Omental fat pad (tissue), 4 donors: ENCODE measurements around the gene MUC22. TPM values are rescaled to one million over a fixed set of nuclear protein-coding genes. Genes with fewer than 3 reads are reported as not detected.
"Not testable (repeated sequence)": the region's sequence is repeated elsewhere in the genome, so short reads cannot be mapped to it uniquely, and the experiment has no call there.

Experiments used
- ATAC-seq: fragments of 150-250 bp; one replicate; pipeline ENCODE4 v1.9.1; 2016; ENCODE audit warnings: mild to moderate bottlenecking, moderate library complexity; ENCODE audit not compliant: low FRiP score
- DNase-seq: peaks from one replicate; pipeline ENCODE4 v3.0.0-alpha.2; 2019; ENCODE audit warnings: low spot score
- total RNA-seq, 4 donors: library from RNA; depleted of rRNA; stranded (reverse); fragments of >200 nt; gene quantifications; one replicate each; pipeline ENCODE4 v1.1.0, GENCODE V29; 2016
- TF ChIP-seq, protein P1 (sequence below), 3 donors: fragments of 450-650 bp; IDR thresholded peaks; one replicate each; pipeline ENCODE4 v1.5.1; 2016 to 2017; ENCODE audit warnings: antibody characterized with exemption in 3 of 3, mild to moderate bottlenecking in 3 of 3, moderate library complexity in 2 of 3

Gene MUC22
- total RNA-seq, 4 donors from 2014 or later: not detected

DNA sequence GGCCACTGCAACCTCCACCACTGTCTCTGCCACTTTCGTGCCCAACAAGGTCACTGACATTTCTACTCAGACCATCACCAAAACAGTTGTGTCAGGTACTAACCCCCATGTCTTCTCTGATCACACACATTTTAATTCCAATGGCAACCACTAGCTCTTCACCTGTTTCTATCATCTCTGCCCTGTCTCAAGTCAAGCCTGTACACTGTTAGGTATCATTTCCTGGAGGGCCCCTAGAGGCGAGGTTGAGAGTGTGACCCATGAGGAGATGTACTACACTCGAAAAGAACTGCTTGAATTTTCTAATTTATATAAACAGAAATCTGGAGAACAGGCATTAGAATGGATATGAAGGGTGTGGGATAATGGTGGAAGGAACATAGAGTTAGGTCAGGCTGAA, 44.1 kb upstream of the MUC22 start:
- no peak for DNase-seq
- TF ChIP-seq, protein P1, sequence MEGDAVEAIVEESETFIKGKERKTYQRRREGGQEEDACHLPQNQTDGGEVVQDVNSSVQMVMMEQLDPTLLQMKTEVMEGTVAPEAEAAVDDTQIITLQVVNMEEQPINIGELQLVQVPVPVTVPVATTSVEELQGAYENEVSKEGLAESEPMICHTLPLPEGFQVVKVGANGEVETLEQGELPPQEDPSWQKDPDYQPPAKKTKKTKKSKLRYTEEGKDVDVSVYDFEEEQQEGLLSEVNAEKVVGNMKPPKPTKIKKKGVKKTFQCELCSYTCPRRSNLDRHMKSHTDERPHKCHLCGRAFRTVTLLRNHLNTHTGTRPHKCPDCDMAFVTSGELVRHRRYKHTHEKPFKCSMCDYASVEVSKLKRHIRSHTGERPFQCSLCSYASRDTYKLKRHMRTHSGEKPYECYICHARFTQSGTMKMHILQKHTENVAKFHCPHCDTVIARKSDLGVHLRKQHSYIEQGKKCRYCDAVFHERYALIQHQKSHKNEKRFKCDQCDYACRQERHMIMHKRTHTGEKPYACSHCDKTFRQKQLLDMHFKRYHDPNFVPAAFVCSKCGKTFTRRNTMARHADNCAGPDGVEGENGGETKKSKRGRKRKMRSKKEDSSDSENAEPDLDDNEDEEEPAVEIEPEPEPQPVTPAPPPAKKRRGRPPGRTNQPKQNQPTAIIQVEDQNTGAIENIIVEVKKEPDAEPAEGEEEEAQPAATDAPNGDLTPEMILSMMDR (IDR thresholded peaks at IDR 0.05): no peak
- no peak for ATAC-seq

DNA sequence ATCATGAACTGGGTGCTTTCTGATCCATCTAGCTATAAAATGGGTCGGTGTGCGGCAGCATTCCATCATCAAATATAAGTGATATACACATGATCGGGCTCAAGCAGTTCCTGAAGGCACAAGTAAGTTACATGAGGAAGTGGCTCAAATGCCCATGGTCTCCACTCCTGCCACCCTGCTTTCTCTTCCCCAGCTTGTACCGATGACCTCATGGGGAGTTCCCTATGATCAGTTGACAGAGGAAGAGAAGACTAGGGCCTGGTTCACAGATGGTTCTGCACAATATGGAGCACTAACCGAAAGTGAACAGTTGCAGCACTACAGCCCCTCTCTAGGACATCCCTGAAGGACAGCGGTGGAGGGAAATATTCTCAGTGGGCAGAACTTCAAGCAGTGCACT, 41.1 kb upstream of the MUC22 start:
- ATAC-seq, DNase-seq: not testable (repeated sequence)

DNA sequence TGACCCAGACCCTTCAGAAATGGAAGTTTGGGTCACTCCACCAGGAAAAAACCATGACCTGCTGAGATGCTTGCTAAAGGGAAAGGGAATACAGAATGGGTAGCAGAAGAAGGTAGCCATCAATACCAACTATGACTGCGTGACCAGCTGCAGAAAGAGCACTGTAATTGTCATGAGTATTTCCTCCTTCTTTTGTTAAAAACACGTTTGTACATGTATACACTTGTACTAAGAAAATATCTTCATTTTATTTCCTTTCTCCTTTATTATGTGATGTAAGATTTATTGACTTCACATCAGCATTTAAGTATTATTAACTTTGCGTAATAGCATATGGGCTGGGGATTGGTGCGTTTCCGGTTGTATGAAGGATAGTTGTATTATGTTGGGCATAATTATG, 39.3 kb upstream of the MUC22 start:
- DNase-seq: no peak

DNA sequence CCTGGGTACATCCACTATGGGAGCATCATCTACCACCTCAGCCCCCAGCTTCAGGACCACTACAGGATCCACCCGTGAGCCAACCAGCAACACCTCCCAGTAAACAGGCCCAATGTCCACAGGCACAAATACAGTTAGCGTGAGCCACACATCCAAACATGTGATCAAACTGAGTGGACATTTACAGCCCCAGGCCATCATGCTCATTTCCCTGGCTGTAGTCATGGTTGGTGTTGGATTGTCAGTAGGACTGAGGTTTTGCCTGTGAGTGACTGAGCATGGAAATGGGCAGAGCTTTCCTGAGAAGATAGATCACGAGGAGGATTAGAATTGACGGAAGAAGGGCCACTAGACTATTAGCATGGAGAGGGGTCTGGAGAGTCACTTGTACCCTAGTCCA, 37.5 kb upstream of the MUC22 start:
- ATAC-seq (no peak), DNase-seq (no peak)
- TF ChIP-seq, protein P1 (IDR thresholded peaks at IDR 0.05): no peak

More for the DNA sequence above, 39.3 kb upstream of the MUC22 start:
- ATAC-seq: no peak
- TF ChIP-seq, protein P1 (IDR thresholded peaks at IDR 0.05): no peak

DNA sequence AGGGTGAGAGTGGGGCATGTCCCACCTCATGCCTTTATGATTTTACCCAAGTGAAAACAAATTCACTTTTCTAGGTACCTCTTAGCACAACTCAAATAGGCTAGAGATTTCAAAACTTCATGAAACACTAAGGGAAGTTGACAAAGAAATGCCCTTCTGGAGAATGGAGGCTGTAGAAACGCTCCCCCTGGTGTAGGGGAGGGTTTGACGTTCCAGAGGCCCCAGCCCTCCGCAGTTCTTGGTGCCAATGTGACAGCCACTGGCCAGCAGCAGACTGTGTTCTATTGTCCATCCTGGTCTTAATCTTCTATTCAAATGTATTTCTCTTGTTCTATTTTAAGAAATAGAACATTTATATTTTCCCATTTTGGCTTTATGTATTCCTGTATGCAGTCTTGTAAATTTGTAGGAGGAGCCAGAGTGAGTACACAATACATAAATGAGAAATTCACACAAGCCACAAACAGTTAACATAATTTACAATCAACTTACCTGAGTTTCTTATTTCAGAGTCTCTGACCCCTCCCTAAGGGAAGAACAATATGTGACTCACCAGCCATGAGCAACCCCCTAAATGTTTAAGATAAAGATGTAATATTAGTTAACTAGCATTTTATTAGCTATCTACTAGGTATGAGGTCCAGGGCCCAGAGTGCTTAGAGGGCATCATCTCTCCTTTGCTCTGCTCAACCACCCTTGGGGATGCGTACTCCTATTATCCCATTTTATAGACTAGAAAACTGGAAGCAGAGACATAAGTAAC, 35.6 kb upstream of the MUC22 start:
- TF ChIP-seq, protein P1 (IDR thresholded peaks at IDR 0.05): no peak
- ATAC-seq (no peak), DNase-seq (no peak)

DNA sequence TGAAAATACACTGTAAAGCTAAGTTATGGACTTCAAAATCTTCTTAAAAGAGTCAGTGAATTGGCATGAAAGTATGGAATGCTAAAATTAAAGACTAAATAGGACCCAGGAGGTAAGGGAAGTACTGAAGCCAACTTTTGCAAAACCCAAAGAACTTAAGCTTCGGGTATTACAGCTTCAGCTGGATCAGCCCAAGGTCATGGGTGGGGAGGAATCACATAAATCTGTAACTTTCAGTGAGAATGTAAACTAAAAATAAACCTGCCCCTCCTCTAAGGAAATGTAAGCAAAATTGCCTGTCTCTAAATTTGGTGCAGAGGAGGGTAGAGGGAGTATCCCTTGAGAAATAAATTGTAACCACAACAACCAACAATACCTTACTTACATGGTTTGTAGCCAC, 31.1 kb upstream of the MUC22 start:
- TF ChIP-seq, protein P1 (IDR thresholded peaks at IDR 0.05): no peak
- no peak for ATAC-seq
- no peak for DNase-seq

DNA sequence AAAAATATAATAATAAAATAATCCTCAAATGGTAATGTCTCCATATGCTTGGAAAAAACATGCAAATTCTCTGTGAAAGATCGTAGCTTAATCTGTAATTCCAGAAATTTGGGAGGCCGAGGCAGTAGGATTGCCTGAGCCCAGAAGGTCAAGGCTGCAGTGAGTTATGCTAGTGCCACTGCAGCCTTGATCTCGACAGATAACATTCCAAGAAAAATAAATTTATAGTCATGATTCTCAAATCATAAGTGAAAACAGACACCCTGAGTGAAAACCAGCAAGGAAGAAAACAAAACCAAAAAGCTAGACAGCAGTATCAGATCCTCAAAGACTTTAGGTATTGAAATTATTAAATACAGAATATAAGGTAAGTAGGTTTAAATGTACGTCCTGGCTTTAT, 30.6 kb upstream of the MUC22 start:
- TF ChIP-seq, protein P1 (IDR thresholded peaks at IDR 0.05): no peak
- ATAC-seq (no peak), DNase-seq (no peak)
